Measurements from ENCODE around the gene AHI1. TPM values are rescaled to one million over a fixed set of nuclear protein-coding genes. Genes with fewer than 3 reads are reported as not detected.

Gene AHI1
- total and polyA plus RNA-seq, 2 donors = 11.5 to 21.0 TPM

GRCh38 chr6:135310291-135310690 lies 187.2 kb downstream of the AHI1 start:
- Histone ChIP-seq H3K36me3 (ENCODE audit: control insufficient read depth in 2 of 2, insufficient read depth in 2 of 2, low read length in 1 of 2) (peaks cover 0 to 14% of the 10 kb centered on the region in 2 donors), H3K27ac (ENCODE audit: low read depth in 1 of 2, low read length in 1 of 2) (no peak overlapping the region), H3K4me1 (ENCODE audit: control insufficient read depth in 2 of 2, insufficient read depth in 2 of 2, low read length in 2 of 2) (peaks cover 0 to 13% of the 10 kb centered on the region in 2 donors), H3K4me3 (ENCODE audit: low read length in 2 of 2) (no peak overlapping the region), H3K27me3 (ENCODE audit: control insufficient read depth in 2 of 2, insufficient read depth in 1 of 2, low read length in 1 of 2) (no peaks in the 10 kb centered on the region), H3K9me3 (ENCODE audit: control insufficient read depth in 2 of 2, insufficient read depth in 1 of 2, low read length in 1 of 2) (no peaks in the 10 kb centered on the region)
- WGBS = 56% methylated on average over 1 of the region's 1 CpG
- DNase-seq (ENCODE audit: low read depth in 6 of 9, low spot score in 9 of 9) = no peak

DNA sequence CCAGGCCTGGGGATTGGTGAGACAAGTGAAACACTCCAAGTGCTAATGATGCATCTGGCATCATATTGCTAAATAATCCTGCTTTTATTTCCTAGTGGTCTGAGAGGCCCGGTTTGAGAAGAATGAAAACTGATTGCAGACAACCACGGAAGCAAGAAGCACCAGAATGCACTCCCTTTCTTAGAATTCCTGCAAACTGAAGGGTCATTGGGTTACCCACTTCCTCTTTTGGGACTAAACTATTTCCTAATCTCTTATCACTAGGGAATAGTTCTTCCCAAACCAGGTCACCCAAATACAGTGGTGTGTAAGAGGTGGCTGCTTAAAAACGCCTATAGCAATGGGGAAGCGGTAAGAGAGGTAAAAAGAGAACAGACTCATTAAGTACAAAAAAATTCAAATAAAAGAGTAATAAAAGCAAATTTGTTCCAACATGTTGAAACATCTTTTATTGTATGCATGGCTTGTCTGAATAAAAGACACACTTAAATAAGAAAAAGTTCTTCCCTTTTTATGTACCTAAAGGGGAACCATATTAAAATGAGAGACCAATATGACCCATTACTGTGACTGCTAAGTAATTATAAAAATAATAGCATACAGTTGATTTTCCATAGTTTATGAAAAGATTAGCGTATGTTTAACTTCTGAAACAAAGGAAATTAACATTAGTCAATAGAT lies 190.7 kb downstream of the AHI1 start:
- Histone ChIP-seq H3K27ac (ENCODE audit: low read depth in 1 of 2, low read length in 1 of 2) (no peak overlapping the region), H3K36me3 (ENCODE audit: control insufficient read depth in 2 of 2, insufficient read depth in 2 of 2, low read length in 1 of 2) (peaks cover 0 to 9% of the 10 kb centered on the region in 2 donors), H3K4me1 (ENCODE audit: control insufficient read depth in 2 of 2, insufficient read depth in 2 of 2, low read length in 2 of 2) (peaks cover 0 to 10% of the 10 kb centered on the region in 2 donors), H3K9me3 (ENCODE audit: control insufficient read depth in 2 of 2, insufficient read depth in 1 of 2, low read length in 1 of 2) (no peaks in the 10 kb centered on the region), H3K27me3 (ENCODE audit: control insufficient read depth in 2 of 2, insufficient read depth in 1 of 2, low read length in 1 of 2) (no peaks in the 10 kb centered on the region), H3K4me3 (ENCODE audit: low read length in 2 of 2) (no peak overlapping the region)
- no peak for DNase-seq (ENCODE audit: low read depth in 6 of 9, low spot score in 9 of 9)
- WGBS = 68% methylated on average over 5 of the region's 5 CpGs

DNA sequence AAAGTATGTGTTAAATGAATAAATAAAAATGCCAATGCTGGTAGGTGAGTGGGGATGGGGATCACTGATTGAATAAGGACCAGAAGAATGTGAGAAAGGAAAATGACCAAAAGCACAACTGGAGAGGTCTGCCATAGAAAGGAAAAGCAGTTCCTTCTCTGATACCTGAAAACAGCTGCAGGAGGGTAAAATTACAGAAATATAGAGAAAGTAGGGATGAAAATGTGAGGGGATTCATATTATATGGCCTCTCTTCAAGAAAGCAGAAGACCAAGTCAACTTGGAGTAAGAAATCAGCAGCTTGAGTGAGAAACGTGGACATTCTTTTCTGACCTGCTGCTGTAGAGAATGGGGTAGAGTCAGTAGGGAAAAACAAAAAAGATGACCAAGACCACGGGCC lies 191.4 kb downstream of the AHI1 start:
- peaks cover 0 to 9% of the 10 kb centered on the region in 2 donors for H3K36me3 ChIP-seq (ENCODE audit: control insufficient read depth in 2 of 2, insufficient read depth in 2 of 2, low read length in 1 of 2)
- no peaks in the 10 kb centered on the region for H3K9me3 ChIP-seq (ENCODE audit: control insufficient read depth in 2 of 2, insufficient read depth in 1 of 2, low read length in 1 of 2)
- no peak overlapping the region for H3K4me3 ChIP-seq (ENCODE audit: low read length in 2 of 2)
- no peak overlapping the region for H3K27ac ChIP-seq (ENCODE audit: low read depth in 1 of 2, low read length in 1 of 2)
- H3K4me1 ChIP-seq (ENCODE audit: control insufficient read depth in 2 of 2, insufficient read depth in 2 of 2, low read length in 2 of 2) = peaks cover 0 to 8% of the 10 kb centered on the region in 2 donors
- no peaks in the 10 kb centered on the region for H3K27me3 ChIP-seq (ENCODE audit: control insufficient read depth in 2 of 2, insufficient read depth in 1 of 2, low read length in 1 of 2)
- WGBS = 98% methylated on average over 2 of the region's 2 CpGs
- DNase-seq (ENCODE audit: low read depth in 6 of 9, low spot score in 9 of 9) = no peak

GRCh38 chr6:135305684-135306083 lies 191.9 kb downstream of the AHI1 start:
- DNase-seq (ENCODE audit: low read depth in 6 of 9, low spot score in 9 of 9) = no peak
- no peak overlapping the region for H3K27ac ChIP-seq (ENCODE audit: low read depth in 1 of 2, low read length in 1 of 2)
- H3K4me1 ChIP-seq (ENCODE audit: control insufficient read depth in 2 of 2, insufficient read depth in 2 of 2, low read length in 2 of 2) = peaks cover 0 to 5% of the 10 kb centered on the region in 2 donors
- H3K9me3 ChIP-seq (ENCODE audit: control insufficient read depth in 2 of 2, insufficient read depth in 1 of 2, low read length in 1 of 2) = no peaks in the 10 kb centered on the region
- WGBS = 94% methylated on average over 1 of the region's 1 CpG
- no peaks in the 10 kb centered on the region for H3K27me3 ChIP-seq (ENCODE audit: control insufficient read depth in 2 of 2, insufficient read depth in 1 of 2, low read length in 1 of 2)
- no peak overlapping the region for H3K4me3 ChIP-seq (ENCODE audit: low read length in 2 of 2)
- H3K36me3 ChIP-seq (ENCODE audit: control insufficient read depth in 2 of 2, insufficient read depth in 2 of 2, low read length in 1 of 2) = peaks cover 0 to 9% of the 10 kb centered on the region in 2 donors

GRCh38 chr6:135304883-135305282 lies 192.7 kb downstream of the AHI1 start:
- Histone ChIP-seq H3K9me3 (ENCODE audit: control insufficient read depth in 2 of 2, insufficient read depth in 1 of 2, low read length in 1 of 2) (no peaks in the 10 kb centered on the region), H3K27ac (ENCODE audit: low read depth in 1 of 2, low read length in 1 of 2) (no peak overlapping the region), H3K27me3 (ENCODE audit: control insufficient read depth in 2 of 2, insufficient read depth in 1 of 2, low read length in 1 of 2) (no peaks in the 10 kb centered on the region), H3K4me1 (ENCODE audit: control insufficient read depth in 2 of 2, insufficient read depth in 2 of 2, low read length in 2 of 2) (peaks cover 0 to 5% of the 10 kb centered on the region in 2 donors), H3K36me3 (ENCODE audit: control insufficient read depth in 2 of 2, insufficient read depth in 2 of 2, low read length in 1 of 2) (peaks cover 0 to 9% of the 10 kb centered on the region in 2 donors), H3K4me3 (ENCODE audit: low read length in 2 of 2) (no peak overlapping the region)
- 97% methylated on average over 4 of the region's 4 CpGs for WGBS
- no peak for DNase-seq (ENCODE audit: low read depth in 6 of 9, low spot score in 9 of 9)

DNA sequence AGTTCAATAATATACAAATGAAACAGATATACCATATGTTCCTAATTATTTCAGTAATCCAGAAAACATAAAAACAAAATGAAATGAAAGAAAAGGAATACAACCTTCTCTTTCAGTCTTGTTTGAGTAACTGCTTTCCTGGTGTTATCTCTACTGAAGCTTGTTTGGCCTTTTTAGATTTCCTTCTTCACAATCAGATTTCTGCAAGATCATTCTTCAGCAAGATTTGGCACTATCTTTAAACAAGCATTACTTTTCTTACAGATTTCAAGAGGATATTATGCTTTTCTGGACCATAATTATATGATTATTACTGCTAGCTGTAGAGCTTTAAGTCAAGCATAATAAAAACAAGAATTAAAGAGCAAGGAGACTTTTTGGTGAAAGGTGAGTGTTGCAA lies 196.2 kb downstream of the AHI1 start:
- no peak overlapping the region for H3K4me3 ChIP-seq (ENCODE audit: low read length in 2 of 2)
- H3K27ac ChIP-seq (ENCODE audit: low read depth in 1 of 2, low read length in 1 of 2) = no peak overlapping the region
- H3K4me1 ChIP-seq (ENCODE audit: control insufficient read depth in 2 of 2, insufficient read depth in 2 of 2, low read length in 2 of 2) = peaks cover 0 to 3% of the 10 kb centered on the region in 2 donors
- peaks cover 0 to 6% of the 10 kb centered on the region in 2 donors for H3K36me3 ChIP-seq (ENCODE audit: control insufficient read depth in 2 of 2, insufficient read depth in 2 of 2, low read length in 1 of 2)
- H3K9me3 ChIP-seq (ENCODE audit: control insufficient read depth in 2 of 2, insufficient read depth in 1 of 2, low read length in 1 of 2) = no peaks in the 10 kb centered on the region
- DNase-seq (ENCODE audit: low read depth in 6 of 9, low spot score in 9 of 9) = no peak
- H3K27me3 ChIP-seq (ENCODE audit: control insufficient read depth in 2 of 2, insufficient read depth in 1 of 2, low read length in 1 of 2) = no peaks in the 10 kb centered on the region

DNA sequence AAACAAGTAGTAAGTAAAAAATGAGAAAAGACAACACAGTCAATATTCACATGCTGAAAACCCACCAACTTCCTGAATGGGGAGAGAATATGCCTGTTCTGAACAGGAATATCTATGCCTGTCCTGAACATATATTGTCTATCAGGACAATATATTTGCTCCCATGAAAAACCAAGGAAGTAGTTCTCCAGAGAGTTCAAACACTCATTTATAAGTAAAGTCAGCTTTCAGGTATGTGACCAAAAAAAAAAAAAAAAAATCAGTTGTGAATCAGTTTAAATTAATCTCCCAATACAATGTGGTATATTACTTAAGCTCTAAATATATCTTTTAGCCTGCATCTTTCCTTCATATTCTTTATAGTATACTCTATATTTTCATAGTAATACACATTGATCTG lies 197.0 kb downstream of the AHI1 start:
- no peak for DNase-seq (ENCODE audit: low read depth in 6 of 9, low spot score in 9 of 9)
- H3K36me3 ChIP-seq (ENCODE audit: control insufficient read depth in 2 of 2, insufficient read depth in 2 of 2, low read length in 1 of 2) = peaks cover 0 to 6% of the 10 kb centered on the region in 2 donors
- no peak overlapping the region for H3K27ac ChIP-seq (ENCODE audit: low read depth in 1 of 2, low read length in 1 of 2)
- no peaks in the 10 kb centered on the region for H3K27me3 ChIP-seq (ENCODE audit: control insufficient read depth in 2 of 2, insufficient read depth in 1 of 2, low read length in 1 of 2)
- no peak overlapping the region for H3K4me3 ChIP-seq (ENCODE audit: low read length in 2 of 2)
- H3K9me3 ChIP-seq (ENCODE audit: control insufficient read depth in 2 of 2, insufficient read depth in 1 of 2, low read length in 1 of 2) = no peaks in the 10 kb centered on the region
- H3K4me1 ChIP-seq (ENCODE audit: control insufficient read depth in 2 of 2, insufficient read depth in 2 of 2, low read length in 2 of 2) = peaks cover 0 to 2% of the 10 kb centered on the region in 2 donors

- DNase-seq (ENCODE audit: low read depth in 6 of 9, low spot score in 9 of 9) = no peak
- peaks cover 0 to 2% of the 10 kb centered on the region in 2 donors for H3K4me1 ChIP-seq (ENCODE audit: control insufficient read depth in 2 of 2, insufficient read depth in 2 of 2, low read length in 2 of 2)
- no peak overlapping the region for H3K4me3 ChIP-seq (ENCODE audit: low read length in 2 of 2)
- H3K36me3 ChIP-seq (ENCODE audit: control insufficient read depth in 2 of 2, insufficient read depth in 2 of 2, low read length in 1 of 2) = peaks cover 0 to 6% of the 10 kb centered on the region in 2 donors
- H3K27ac ChIP-seq (ENCODE audit: low read depth in 1 of 2, low read length in 1 of 2) = no peak overlapping the region
- H3K27me3 ChIP-seq (ENCODE audit: control insufficient read depth in 2 of 2, insufficient read depth in 1 of 2, low read length in 1 of 2) = no peaks in the 10 kb centered on the region
- H3K9me3 ChIP-seq (ENCODE audit: control insufficient read depth in 2 of 2, insufficient read depth in 1 of 2, low read length in 1 of 2) = no peaks in the 10 kb centered on the region
- 97% methylated on average over 2 of the region's 2 CpGs for WGBS
Observed at GRCh38 chr6:135299256-135299655, 198.3 kb downstream of the AHI1 start.

DNA sequence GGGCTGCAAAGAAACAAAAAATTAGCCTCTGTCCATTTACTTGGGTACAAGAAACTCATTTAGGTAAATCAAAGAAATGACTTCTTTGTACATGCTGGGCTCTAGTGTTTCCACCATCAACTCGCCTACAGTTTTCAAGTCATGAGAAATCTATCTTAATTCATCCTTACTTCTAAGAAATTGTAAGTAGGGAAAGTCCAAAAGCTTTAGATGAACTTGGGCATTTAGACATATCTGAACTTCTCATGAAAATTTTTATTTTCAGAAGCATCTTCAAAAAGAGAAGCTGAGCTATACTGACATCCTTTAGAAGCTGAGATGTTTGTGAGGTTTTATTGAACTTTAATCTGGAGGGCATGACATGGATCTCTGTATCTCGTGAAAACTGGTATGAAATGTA lies 199.1 kb downstream of the AHI1 start:
- Histone ChIP-seq H3K27ac (ENCODE audit: low read depth in 1 of 2, low read length in 1 of 2) (no peak overlapping the region), H3K36me3 (ENCODE audit: control insufficient read depth in 2 of 2, insufficient read depth in 2 of 2, low read length in 1 of 2) (peaks cover 0 to 2% of the 10 kb centered on the region in 2 donors), H3K4me1 (ENCODE audit: control insufficient read depth in 2 of 2, insufficient read depth in 2 of 2, low read length in 2 of 2) (peaks cover 0 to 2% of the 10 kb centered on the region in 2 donors), H3K27me3 (ENCODE audit: control insufficient read depth in 2 of 2, insufficient read depth in 1 of 2, low read length in 1 of 2) (no peaks in the 10 kb centered on the region), H3K4me3 (ENCODE audit: low read length in 2 of 2) (no peak overlapping the region), H3K9me3 (ENCODE audit: control insufficient read depth in 2 of 2, insufficient read depth in 1 of 2, low read length in 1 of 2) (no peaks in the 10 kb centered on the region)
- DNase-seq (ENCODE audit: low read depth in 6 of 9, low spot score in 9 of 9) = no peak
- 87% methylated on average over 2 of the region's 2 CpGs for WGBS

Measured in thymus (tissue), 11 donors.